MCF 10A (cell line): ENCODE measurements around the gene CBX4. TPM values are rescaled to one million over a fixed set of nuclear protein-coding genes. Genes with fewer than 3 reads are reported as not detected.

Source experiments
- BruUV-seq: library from RNA; stranded (reverse); fragments of 400-500 nt; replicated peaks from 2 replicates; lab custom pipeline; 2021; lab: Mats Ljungman, UMichigan
- CTCF ChIA-PET: fragments of 300-600 bp; sonication (Branson Sonifier 250); formaldehyde crosslinking; extraction: SDS; loops from one replicate; lab custom pipeline; 2021; ENCODE audit warnings: antibody characterized with exemption, inconsistent platforms; lab: Yijun Ruan, JAX
- POLR2A ChIA-PET: fragments of 300-600, 350-650 bp; sonication (Branson Sonifier 250); formaldehyde crosslinking; extraction: SDS; loops from one replicate; lab custom pipeline; 2020; ENCODE audit warnings: antibody characterized with exemption, inconsistent platforms; lab: Yijun Ruan, JAX
- DNase-seq: peaks from one replicate; pipeline ENCODE4 v3.0.0-alpha.2; 2018; ENCODE audit not compliant: unreplicated experiment
- H3K27ac Mint-ChIP-seq: one replicate; pipeline ENCODE4 v1.8.0; 2022; ENCODE audit warnings: mild to moderate bottlenecking, low read depth, mixed read lengths; ENCODE audit not compliant: unreplicated experiment
- H3K27me3 Mint-ChIP-seq: one replicate; pipeline ENCODE4 v1.8.0; 2022; ENCODE audit warnings: mixed read lengths; ENCODE audit not compliant: insufficient read depth, unreplicated experiment
- H3K36me3 Mint-ChIP-seq: one replicate; pipeline ENCODE4 v1.8.0; 2022; ENCODE audit warnings: mild to moderate bottlenecking, moderate library complexity, mixed read lengths; ENCODE audit not compliant: insufficient read depth, unreplicated experiment
- H3K4me1 Mint-ChIP-seq: one replicate; pipeline ENCODE4 v1.8.0; 2022; ENCODE audit warnings: mixed read lengths; ENCODE audit not compliant: insufficient read depth, unreplicated experiment
- H3K4me3 Mint-ChIP-seq: one replicate; pipeline ENCODE4 v1.8.0; 2022; ENCODE audit warnings: mild to moderate bottlenecking, moderate library complexity, mixed read lengths; ENCODE audit not compliant: unreplicated experiment
- H3K9me3 Mint-ChIP-seq: one replicate; pipeline ENCODE4 v1.8.0; 2022; ENCODE audit warnings: mixed read lengths; ENCODE audit not compliant: unreplicated experiment
- CTCF ChIP-seq: fragments of 200-600 bp; IDR thresholded peaks from one replicate; pipeline ENCODE4 v1.8.0; 2022; ENCODE audit warnings: antibody characterized with exemption, mild to moderate bottlenecking; ENCODE audit not compliant: unreplicated experiment
- intact Hi-C: fragments of 100-400 bp; cut with micrococcal nuclease; formaldehyde crosslinking; loops from 2 replicates; pipeline ENCODE4 v1.14.1; 2022
- total RNA-seq: library from RNA; stranded (reverse); gene quantifications from 2 replicates; pipeline ENCODE4 v1.2.3, GENCODE V29; 2022

Gene CBX4
- total RNA-seq, 1 experiment from 2014 or later = 89.7 TPM

- Mint-ChIP-seq H3K27me3 (peaks cover 62% of the 10 kb centered on the region), H3K9me3 (no peaks in the 10 kb centered on the region), H3K4me1 (peaks cover 15% of the 10 kb centered on the region), H3K27ac (no peak overlapping the region), H3K4me3 (no peak overlapping the region), H3K36me3 (no peaks in the 10 kb centered on the region)
- intact Hi-C loops = no loop called here
- DNase-seq = no peak
- ChIA-PET CTCF (interaction anchor here (0.9 kb wide), 2 partner anchors 9 to 37 kb away, joined by 3 read pairs; partner anchors contain the start of gene CBX4), POLR2A (interaction anchor here (2.6 to 4.1 kb wide), 2 partner anchors 34 to 190 kb away, joined by 10 to 24 read pairs; no protein-coding TSS in a partner anchor)
- no peak for TF ChIP-seq CTCF
- BruUV-seq = no TSS peak
These were observed 36.4 kb downstream of the CBX4 start for GRCh38 chr17:79802736-79803420.

GRCh38 chr17:79802039-79802735 is 37.1 kb downstream of the CBX4 start:
- POLR2A ChIA-PET = interaction anchor here (1.2 to 4.1 kb wide), 5 partner anchors 8 to 233 kb away, joined by 3 to 24 read pairs (median 6); partner anchors contain the start of gene CBX2
- Mint-ChIP-seq H3K4me3 (no peak overlapping the region), H3K27ac (no peak overlapping the region), H3K9me3 (no peaks in the 10 kb centered on the region), H3K36me3 (no peaks in the 10 kb centered on the region), H3K27me3 (peaks cover 57% of the 10 kb centered on the region), H3K4me1 (peaks cover 15% of the 10 kb centered on the region)
- intact Hi-C loops = no loop called here
- DNase-seq = no peak
- TF ChIP-seq CTCF = no peak
- BruUV-seq = no TSS peak
- CTCF ChIA-PET = interaction anchor here (0.7 to 1.8 kb wide), 3 partner anchors 9 to 126 kb away, joined by 3 to 7 read pairs (median 6); no protein-coding TSS in a partner anchor

GRCh38 chr17:79801156-79802038 is 37.8 kb downstream of the CBX4 start:
- no TSS peak for BruUV-seq
- Mint-ChIP-seq H3K36me3 (peaks cover under 1% of the 10 kb centered on the region), H3K9me3 (no peaks in the 10 kb centered on the region), H3K27me3 (peaks cover 49% of the 10 kb centered on the region), H3K27ac (peak overlapping the region; percentile 33), H3K4me1 (peaks cover 15% of the 10 kb centered on the region), H3K4me3 (peak overlapping the region; percentile 63)
- ChIA-PET POLR2A (interaction anchor here (0.7 to 4.1 kb wide), 16 partner anchors 9 to 819 kb away, joined by 3 to 24 read pairs (median 3); partner anchors contain the start of genes CBX2 and CBX4), CTCF (interaction anchor here (0.6 to 1.8 kb wide), 10 partner anchors 10 to 906 kb away, joined by 3 to 7 read pairs (median 3); no protein-coding TSS in a partner anchor)
- intact Hi-C loops = no loop called here
- peak; percentile 77 for DNase-seq
- no peak for TF ChIP-seq CTCF
